Common myeloid progenitor, CD34-positive (primary cell): ENCODE data around the gene PTPN13.
"Not testable (repeated sequence)": the region's sequence is repeated elsewhere in the genome, so short reads cannot be mapped to it uniquely, and the experiment has no call there.

ENCODE experiments used
- CTCF ChIA-PET: fragments of 350-600 bp; sonication (Branson Sonifier 250); formaldehyde crosslinking; loops from one replicate; lab custom pipeline; 2021; ENCODE audit warnings: antibody characterized with exemption; lab: Charles Lee
- POLR2A ChIA-PET: fragments of 350-600 bp; sonication (Branson Sonifier 250); formaldehyde crosslinking; loops from one replicate; lab custom pipeline; 2021; ENCODE audit warnings: antibody characterized with exemption; lab: Charles Lee
- DNase-seq, 3 donors: peaks; one replicate each; pipeline versions ENCODE4 v3.0.0 to v3.0.0-alpha.2; 2013
- H3K27ac ChIP-seq, 2 experiments: 1 replicate in 1 of 2; 2 replicates in 1 of 2; pipeline ENCODE4 v1.7.0; 2013; ENCODE audit warnings: inconsistent platforms in 2 of 2, low read length in 2 of 2, mild to moderate bottlenecking in 2 of 2, low read depth in 1 of 2, moderate library complexity in 1 of 2; ENCODE audit not compliant: severe bottlenecking in 2 of 2, insufficient read depth in 1 of 2, poor library complexity in 1 of 2
- H3K27me3 ChIP-seq, 5 experiments: replicated peaks in 2 of 5; 1 replicate in 3 of 5; 2 replicates in 2 of 5; pipeline versions ENCODE4 v1.6.1 to v1.7.0; 2013; ENCODE audit warnings: low read length in 4 of 5, mild to moderate bottlenecking in 2 of 5, moderate library complexity in 2 of 5, inconsistent platforms in 1 of 5; ENCODE audit not compliant: insufficient read depth in 5 of 5, control insufficient read depth in 4 of 5
- H3K36me3 ChIP-seq, 4 experiments: 1 replicate in 2 of 4; 2 replicates in 2 of 4; pipeline versions ENCODE4 v1.6.1 to v1.7.0; 2013; ENCODE audit warnings: low read length in 3 of 4, control low read depth in 1 of 4, mild to moderate bottlenecking in 1 of 4; ENCODE audit not compliant: control insufficient read depth in 4 of 4, insufficient read depth in 4 of 4
- H3K4me1 ChIP-seq, 4 experiments: 1 replicate in 3 of 4; 2 replicates in 1 of 4; pipeline versions ENCODE4 v1.6.1 to v1.7.1; 2013; ENCODE audit warnings: low read length in 3 of 4, mild to moderate bottlenecking in 3 of 4, control low read depth in 1 of 4, inconsistent platforms in 1 of 4, moderate library complexity in 1 of 4; ENCODE audit not compliant: control insufficient read depth in 4 of 4, insufficient read depth in 4 of 4; ENCODE audit errors: control extremely low read depth in 1 of 4
- H3K4me3 ChIP-seq, 7 experiments: 1 replicate in 4 of 7; 2 replicates in 3 of 7; pipeline versions ENCODE4 v1.5.1 to v1.7.0; 2013; ENCODE audit warnings: mild to moderate bottlenecking in 7 of 7, low read length in 6 of 7, moderate library complexity in 6 of 7, inconsistent platforms in 2 of 7, low read depth in 2 of 7, control low read depth in 1 of 7; ENCODE audit not compliant: insufficient read depth in 4 of 7, control insufficient read depth in 1 of 7; ENCODE audit errors: extremely low read depth in 1 of 7
- H3K9me3 ChIP-seq, 5 experiments: 1 replicate in 4 of 5; 2 replicates in 1 of 5; pipeline versions ENCODE4 v1.6.1 to v1.7.1; 2013; ENCODE audit warnings: low read length in 4 of 5, mild to moderate bottlenecking in 2 of 5, inconsistent platforms in 1 of 5, low read depth in 1 of 5, moderate library complexity in 1 of 5; ENCODE audit not compliant: control insufficient read depth in 4 of 5, insufficient read depth in 2 of 5; ENCODE audit errors: control extremely low read depth in 1 of 5
- WGBS: methylation state at CpG from one replicate; pipeline ENCODE4 v1.1.5; 2013; ENCODE audit not compliant: insufficient coverage; 5-methylcytosine and 5-hydroxymethylcytosine counted together

PTPN13 gene

DNA sequence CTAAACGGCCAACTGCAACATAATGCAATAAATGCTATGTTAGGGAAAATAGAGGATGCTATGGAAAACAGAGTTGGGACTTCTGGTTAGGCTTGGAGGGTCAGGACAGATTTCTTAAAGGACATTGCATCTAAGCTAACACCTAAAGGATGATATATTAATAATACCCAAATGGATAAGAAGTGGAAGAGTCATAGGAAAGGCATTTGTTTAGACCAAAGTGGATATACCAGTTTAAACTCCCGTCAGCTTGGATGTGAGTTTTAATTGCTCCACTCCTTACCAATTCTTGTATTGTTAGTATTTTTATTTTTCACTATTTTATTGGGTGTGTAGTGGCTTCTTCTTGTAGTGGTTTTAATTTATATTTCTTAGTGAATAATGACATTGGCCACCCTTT, 93.9 kb downstream of the PTPN13 start:
- H3K9me3 ChIP-seq = no peaks in the 10 kb centered on the region
- no peaks in the 10 kb centered on the region for H3K36me3 ChIP-seq
- POLR2A ChIA-PET = no interaction called here

DNA sequence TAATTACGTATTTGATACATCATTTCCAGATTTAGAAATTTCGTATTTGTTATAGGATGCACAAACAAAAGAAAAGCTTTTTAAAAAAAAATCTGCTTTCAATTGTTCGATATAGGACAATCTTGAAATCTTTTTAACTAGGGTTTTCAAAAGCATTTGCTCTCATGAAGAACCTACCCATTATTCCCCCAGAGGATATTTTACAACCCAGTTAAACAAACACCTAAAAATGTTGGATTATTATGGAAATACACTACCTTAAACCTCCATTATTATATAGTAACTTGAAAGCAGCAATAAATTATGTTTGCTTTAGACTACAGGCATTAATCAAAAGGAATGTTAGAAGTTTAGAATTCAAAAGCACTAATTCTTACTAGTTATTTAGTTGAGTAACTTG, 110.5 kb downstream of the PTPN13 start:
- WGBS = 100% methylated on average over 2 of the region's 3 CpGs
- Histone ChIP-seq H3K9me3 (no peaks in the 10 kb centered on the region), H3K4me1 (no peaks in the 10 kb centered on the region), H3K36me3 (no peaks in the 10 kb centered on the region), H3K4me3 (no peak overlapping the region), H3K27me3 (no peaks in the 10 kb centered on the region), H3K27ac (no peak overlapping the region)
- ChIA-PET CTCF (no interaction called here), POLR2A (no interaction called here)
- no peak for DNase-seq

More for the DNA sequence above, 93.9 kb downstream of the PTPN13 start:
- CTCF ChIA-PET = no interaction called here
- Histone ChIP-seq H3K4me3 (no peak overlapping the region), H3K27ac (no peak overlapping the region), H3K4me1 (no peaks in the 10 kb centered on the region), H3K27me3 (no peaks in the 10 kb centered on the region)
- no peak for DNase-seq
- no CpG with 5 or more reads among the region's 2 CpGs for WGBS

DNA sequence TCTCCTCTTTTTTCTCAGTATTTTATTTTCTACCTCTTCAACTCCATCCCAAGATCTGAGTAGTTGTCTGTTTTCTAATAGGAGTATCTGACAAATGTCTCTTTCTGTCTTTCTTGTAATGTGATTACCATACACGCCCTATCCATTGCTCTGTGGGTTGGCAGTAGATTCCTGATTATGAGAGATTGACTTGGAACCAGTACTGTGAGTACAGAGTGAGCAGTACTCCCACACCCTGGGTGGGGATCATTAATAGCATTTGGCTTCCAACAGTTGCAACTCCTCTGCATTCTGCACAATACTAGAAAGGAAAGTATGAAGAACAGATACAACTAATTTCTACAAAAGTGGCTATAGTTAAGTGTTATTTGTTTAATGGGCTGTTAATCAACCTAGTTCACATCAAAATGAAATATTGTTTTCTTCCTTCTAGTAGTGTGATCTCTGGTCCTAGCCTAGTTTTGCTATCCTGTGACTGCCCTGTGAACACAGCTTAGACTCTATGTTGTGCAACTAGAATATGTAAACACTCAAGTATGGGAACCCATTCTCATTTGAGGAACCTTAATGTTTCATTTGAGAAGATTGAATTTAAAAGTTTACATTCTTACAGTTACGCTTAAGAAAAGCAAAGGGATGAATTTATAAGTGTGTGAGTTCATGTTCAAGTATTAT, 112.9 kb downstream of the PTPN13 start:
- POLR2A ChIA-PET = no interaction called here
- Histone ChIP-seq H3K9me3 (no peaks in the 10 kb centered on the region), H3K4me1 (no peaks in the 10 kb centered on the region), H3K27me3 (no peaks in the 10 kb centered on the region), H3K4me3 (no peak overlapping the region), H3K27ac (no peak overlapping the region), H3K36me3 (no peaks in the 10 kb centered on the region)
- CTCF ChIA-PET = no interaction called here
- no peak for DNase-seq
- WGBS = no CpG with 5 or more reads among the region's 2 CpGs

DNA sequence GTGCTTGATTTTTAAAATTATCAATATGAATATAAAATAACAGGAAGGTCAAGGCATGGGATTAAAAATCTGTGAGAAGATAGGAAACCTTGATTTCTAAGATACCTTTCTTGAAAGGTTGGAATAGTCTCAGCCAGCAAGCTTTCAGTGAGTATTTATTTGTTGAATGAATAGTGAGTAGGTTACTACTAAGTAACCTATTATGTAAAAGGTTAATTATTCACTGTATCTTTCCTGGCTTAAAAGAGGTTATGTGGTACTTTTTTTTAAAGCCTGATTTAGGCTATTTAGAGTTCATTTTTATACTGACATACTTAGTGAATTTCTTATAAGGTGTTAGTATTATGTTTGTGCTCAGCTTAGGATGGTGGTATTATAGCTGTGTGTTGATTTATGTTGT, 123.5 kb downstream of the PTPN13 start:
- ChIA-PET POLR2A (no interaction called here), CTCF (no interaction called here)
- H3K9me3 ChIP-seq = no peaks in the 10 kb centered on the region

DNA sequence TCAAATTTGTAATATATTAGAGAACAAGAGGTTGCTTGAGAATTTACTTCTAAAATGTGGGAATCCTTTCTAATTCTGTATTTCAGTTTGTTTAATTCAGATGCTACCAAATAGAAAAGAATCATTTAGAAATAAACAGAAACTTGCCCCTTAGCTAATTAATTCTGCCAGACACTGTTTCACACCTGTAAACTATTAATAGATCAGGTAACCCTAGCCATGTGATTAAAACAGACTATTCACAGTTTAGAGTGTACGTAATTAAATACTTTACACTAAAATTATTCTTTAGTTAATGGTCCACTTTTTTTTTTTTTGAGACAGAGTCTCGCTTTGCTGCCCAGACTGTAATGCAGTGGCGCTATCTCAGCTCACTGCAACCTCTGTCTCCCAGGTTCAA, 124.0 kb downstream of the PTPN13 start:
- Histone ChIP-seq H3K27me3 (no peaks in the 10 kb centered on the region), H3K9me3 (no peaks in the 10 kb centered on the region), H3K4me1 (no peaks in the 10 kb centered on the region), H3K4me3 (no peak overlapping the region), H3K36me3 (peaks cover 0 to 2% (median 0%) of the 10 kb centered on the region in 4 experiments), H3K27ac (no peak overlapping the region)
- ChIA-PET CTCF (no interaction called here), POLR2A (interaction anchor here (0.6 kb wide), 1 partner anchor 137 kb away, joined by 3 read pairs; no protein-coding TSS in a partner anchor)
- 100% methylated on average over 2 of the region's 3 CpGs for WGBS
- no peak for DNase-seq

More for the DNA sequence above, 123.5 kb downstream of the PTPN13 start:
- no peak overlapping the region for H3K27ac ChIP-seq
- H3K27me3 ChIP-seq = no peaks in the 10 kb centered on the region
- H3K4me3 ChIP-seq = no peak overlapping the region
- no peaks in the 10 kb centered on the region for H3K4me1 ChIP-seq
- no peak for DNase-seq
- H3K36me3 ChIP-seq = no peaks in the 10 kb centered on the region

DNA sequence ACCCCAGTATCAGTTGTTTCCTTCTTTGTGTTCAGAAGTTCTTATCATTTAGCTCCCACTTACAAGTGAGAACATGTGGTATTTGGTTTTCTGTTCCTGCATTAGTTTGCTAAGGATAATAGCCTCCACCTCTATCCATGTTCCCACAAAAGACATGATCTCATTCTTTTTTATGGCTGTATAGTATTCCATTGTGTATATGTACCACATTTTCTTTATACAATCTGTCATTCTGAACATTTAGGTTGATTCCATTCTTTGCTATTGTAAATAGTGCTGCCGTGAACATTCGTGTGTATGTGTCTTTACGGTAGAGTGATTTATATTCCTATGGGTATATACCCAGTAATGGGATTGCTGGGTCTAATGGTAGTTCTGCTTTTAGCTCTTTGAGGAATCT, 125.0 kb downstream of the PTPN13 start:
- DNase-seq, CTCF ChIA-PET: not testable (repeated sequence)
- WGBS = 33% methylated on average over 1 of the region's 3 CpGs

DNA sequence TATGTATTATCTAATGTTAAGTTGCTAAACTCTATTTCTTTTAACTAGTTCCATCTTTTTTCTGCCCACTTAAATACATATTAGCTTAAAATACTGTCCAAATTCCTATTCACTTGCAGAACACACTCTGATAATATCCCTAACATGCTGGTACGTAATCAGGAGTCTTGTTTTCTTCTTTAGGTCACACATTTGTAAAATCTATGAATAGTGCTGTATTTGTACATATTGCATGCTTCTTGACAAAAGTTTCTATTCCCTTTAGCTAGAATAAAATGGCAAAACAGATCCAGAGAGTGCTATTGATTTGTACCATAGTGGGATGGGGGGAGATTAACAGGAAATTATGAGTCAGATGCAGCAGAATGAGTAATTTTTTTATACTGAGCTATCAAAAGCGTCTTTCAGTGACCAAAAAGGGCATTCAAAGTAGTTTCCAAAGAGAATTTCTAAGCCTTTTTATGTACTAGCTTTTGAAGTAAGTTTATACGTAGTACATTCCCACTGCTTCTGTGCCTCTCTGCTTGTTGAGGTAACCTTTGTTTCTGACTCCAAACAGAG, 126.5 kb downstream of the PTPN13 start:
- WGBS = no CpG with 5 or more reads among the region's 3 CpGs
- Histone ChIP-seq H3K9me3 (no peaks in the 10 kb centered on the region), H3K27me3 (no peaks in the 10 kb centered on the region), H3K36me3 (peaks cover 0 to 5% (median 0%) of the 10 kb centered on the region in 4 experiments), H3K4me1 (no peaks in the 10 kb centered on the region), H3K4me3 (no peak overlapping the region), H3K27ac (no peak overlapping the region)
- ChIA-PET CTCF (no interaction called here), POLR2A (no interaction called here)
- DNase-seq = no peak

More for the DNA sequence above, 125.0 kb downstream of the PTPN13 start:
- POLR2A ChIA-PET, H3K27ac ChIP-seq, H3K36me3 ChIP-seq, H3K9me3 ChIP-seq, H3K4me1 ChIP-seq, H3K27me3 ChIP-seq, H3K4me3 ChIP-seq: not testable (repeated sequence)
